Measurements from ENCODE around the gene SPRED2. TPM values are rescaled to one million over a fixed set of nuclear protein-coding genes. Genes with fewer than 3 reads are reported as not detected.

The SPRED2 gene
- total RNA-seq, 4 donors from 2014 or later: 21.9 to 28.8 (median 25.5) TPM

GRCh38 chr2:65431421-65432226, 775 bp downstream of the SPRED2 start:
- no peaks in the 10 kb centered on the region for H3K9me3 ChIP-seq
- TF ChIP-seq CTCF (IDR thresholded peaks at IDR 0.05) (no peak), EP300 (IDR thresholded peaks at IDR 0.05) (peak in 1 of 2 donors; percentile 22), POLR2A (IDR thresholded peaks at IDR 0.05) (no peak)
- peak overlapping the region; percentile 89 to 97 (median 94) for H3K27ac ChIP-seq
- H3K4me3 ChIP-seq: peak overlapping the region; percentile 70 to 93 (median 78)
- 0 to 1% methylated on average over 61 to 65 of the region's 71 CpGs for WGBS, 2 donors
- no peaks in the 10 kb centered on the region for H3K36me3 ChIP-seq
- peak in 1 of 2 donors; percentile 41 for DNase-seq (ENCODE audit: low spot score in 2 of 2)
- H3K27me3 ChIP-seq: no peaks in the 10 kb centered on the region
- H3K4me1 ChIP-seq: peaks cover 0 to 43% (median 12%) of the 10 kb centered on the region in 4 donors

DNA sequence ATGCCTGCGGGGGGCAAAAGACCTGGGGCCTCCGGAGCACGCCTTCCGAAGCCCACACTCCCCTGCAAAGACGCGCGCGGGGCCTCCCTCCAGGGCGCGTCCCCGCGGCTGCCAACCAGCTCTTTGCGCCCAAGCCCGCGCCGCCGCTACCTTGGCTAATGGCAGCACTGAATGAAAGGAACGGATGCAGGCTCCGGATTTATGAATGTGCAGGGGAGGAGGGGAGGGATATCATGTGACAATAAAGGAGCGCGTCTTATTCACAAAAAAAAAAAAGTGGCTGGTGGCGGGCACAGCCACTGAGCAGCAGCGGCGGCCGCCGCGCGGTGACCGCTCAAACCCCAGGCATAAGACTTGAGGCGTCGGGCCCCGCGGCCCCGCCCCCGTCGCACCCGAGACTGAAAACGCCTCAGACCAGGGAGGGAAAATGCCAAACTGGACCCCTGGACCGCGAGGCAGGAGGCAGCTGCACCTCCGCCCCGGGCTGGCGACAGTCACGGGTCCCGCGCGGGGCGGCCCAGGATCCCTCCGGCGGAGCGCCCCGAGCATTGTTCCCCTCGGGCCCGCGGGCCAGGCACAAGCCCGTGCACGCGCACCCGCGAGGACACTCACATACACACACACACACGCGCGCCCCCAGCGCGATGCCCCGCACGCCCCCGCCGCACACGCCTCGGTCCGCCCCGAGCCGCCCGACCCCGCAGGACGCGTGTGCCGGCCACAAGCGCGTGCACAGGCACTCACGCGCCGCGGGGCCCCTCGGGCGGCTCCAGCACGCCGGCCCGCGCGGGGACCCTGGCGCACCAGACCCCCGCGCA, 1.6 kb downstream of the SPRED2 start:
- TF ChIP-seq EP300 (IDR thresholded peaks at IDR 0.05) (peak in 1 of 2 donors; percentile 62), CTCF (IDR thresholded peaks at IDR 0.05) (peak in 3 of 5 experiments; percentile 5 to 42 (median 6)), POLR2A (IDR thresholded peaks at IDR 0.05) (peak; percentile 12 to 33)
- peak; percentile 45 to 51 for DNase-seq (ENCODE audit: low spot score in 2 of 2)
- Histone ChIP-seq H3K9me3 (no peaks in the 10 kb centered on the region), H3K27ac (peak overlapping the region; percentile 89 to 97 (median 94)), H3K4me3 (peak overlapping the region; percentile 70 to 93 (median 78)), H3K36me3 (no peaks in the 10 kb centered on the region), H3K4me1 (peaks cover 0 to 51% (median 12%) of the 10 kb centered on the region in 4 donors), H3K27me3 (no peaks in the 10 kb centered on the region)
- WGBS, 2 donors: 0% methylated on average over 19 to 95 of the region's 95 CpGs

DNA sequence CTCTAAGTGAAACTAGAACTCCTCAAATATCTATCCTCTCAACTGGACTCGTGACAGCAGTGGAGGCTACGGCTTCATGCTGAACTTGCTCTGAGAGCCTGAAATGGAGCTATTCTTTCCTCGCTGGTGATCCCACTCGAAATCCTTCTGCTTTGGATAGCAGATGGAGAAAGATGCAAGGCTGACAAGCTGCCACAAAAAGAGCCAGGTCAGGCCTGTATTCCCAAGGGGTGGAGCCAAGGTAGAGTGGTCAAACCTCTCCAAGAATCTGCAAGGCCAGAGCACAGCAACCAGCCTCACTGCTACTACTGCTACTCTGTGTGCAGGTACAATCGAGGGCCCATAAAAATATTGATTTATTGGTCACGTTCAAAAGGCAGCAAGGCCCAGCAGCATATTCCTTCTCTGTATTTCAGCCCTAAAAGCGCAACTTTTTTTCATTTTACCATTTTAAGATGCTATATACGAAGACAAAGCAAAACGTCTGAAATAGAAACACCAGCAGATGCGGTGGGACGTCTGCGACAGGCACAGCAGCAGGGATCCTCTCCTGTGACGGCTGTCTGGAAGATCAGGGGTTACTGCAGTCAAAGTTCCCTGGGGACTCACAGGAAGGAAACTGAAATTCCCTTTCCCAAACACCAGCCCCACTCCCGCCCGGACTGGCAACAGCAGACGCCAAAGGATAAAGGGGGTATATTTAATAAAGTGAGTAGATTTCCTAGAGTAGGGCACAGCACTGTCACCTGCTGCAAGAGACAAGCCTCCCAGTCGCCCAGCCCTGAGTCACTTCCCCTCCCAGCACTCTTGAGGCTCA, 2.4 kb downstream of the SPRED2 start:
- peak overlapping the region; percentile 70 to 93 (median 78) for H3K4me3 ChIP-seq
- H3K9me3 ChIP-seq: no peaks in the 10 kb centered on the region
- H3K4me1 ChIP-seq: peaks cover 0 to 46% (median 9%) of the 10 kb centered on the region in 4 donors
- TF ChIP-seq CTCF (IDR thresholded peaks at IDR 0.05): no peak
- TF ChIP-seq EP300 (IDR thresholded peaks at IDR 0.05): no peak
- no peak for TF ChIP-seq POLR2A (IDR thresholded peaks at IDR 0.05)
- H3K36me3 ChIP-seq: no peaks in the 10 kb centered on the region
- DNase-seq (ENCODE audit: low spot score in 2 of 2): no peak
- 33 to 34% methylated on average over 17 of the region's 17 CpGs for WGBS, 2 donors
- H3K27ac ChIP-seq: peak overlapping the region; percentile 89 to 97 (median 94)
- no peaks in the 10 kb centered on the region for H3K27me3 ChIP-seq

DNA sequence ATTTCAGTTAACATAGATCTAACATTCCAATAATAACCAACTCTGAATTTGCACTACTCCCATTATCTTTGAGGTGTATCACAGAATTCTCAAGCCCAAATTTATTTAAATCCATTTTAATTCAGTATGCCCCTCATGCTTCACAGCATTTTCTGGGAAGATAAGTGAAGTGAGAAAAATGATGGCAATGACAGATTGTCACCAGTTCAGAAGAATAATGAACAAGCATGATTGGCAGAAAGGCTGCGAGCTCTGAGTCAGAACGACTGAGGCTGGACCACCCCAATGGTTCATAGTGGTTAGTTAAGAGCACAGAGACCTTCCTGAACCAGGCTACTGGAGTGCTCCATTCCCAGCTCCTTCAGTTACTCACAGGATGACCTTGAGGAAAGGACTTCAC, 4.9 kb downstream of the SPRED2 start:
- H3K4me1 ChIP-seq: peaks cover 0 to 50% (median 6%) of the 10 kb centered on the region in 4 donors
- TF ChIP-seq POLR2A (IDR thresholded peaks at IDR 0.05) (no peak), CTCF (IDR thresholded peaks at IDR 0.05) (no peak), EP300 (IDR thresholded peaks at IDR 0.05) (no peak)
- no peaks in the 10 kb centered on the region for H3K9me3 ChIP-seq
- DNase-seq (ENCODE audit: low spot score in 2 of 2): no peak
- H3K27me3 ChIP-seq: no peaks in the 10 kb centered on the region
- no peaks in the 10 kb centered on the region for H3K36me3 ChIP-seq
- H3K4me3 ChIP-seq: no peak overlapping the region
- 64 to 66% methylated on average over 2 of the region's 2 CpGs for WGBS, 2 donors
- H3K27ac ChIP-seq: no peak overlapping the region

Measured in tibial nerve (tissue), 4 donors.